ENCODE measurements around the gene RTN4R. TPM values are rescaled to one million over a fixed set of nuclear protein-coding genes. Genes with fewer than 3 reads are reported as not detected.

The RTN4R gene
- total RNA-seq, 1 experiment from 2014 or later = 16.3 TPM

DNA sequence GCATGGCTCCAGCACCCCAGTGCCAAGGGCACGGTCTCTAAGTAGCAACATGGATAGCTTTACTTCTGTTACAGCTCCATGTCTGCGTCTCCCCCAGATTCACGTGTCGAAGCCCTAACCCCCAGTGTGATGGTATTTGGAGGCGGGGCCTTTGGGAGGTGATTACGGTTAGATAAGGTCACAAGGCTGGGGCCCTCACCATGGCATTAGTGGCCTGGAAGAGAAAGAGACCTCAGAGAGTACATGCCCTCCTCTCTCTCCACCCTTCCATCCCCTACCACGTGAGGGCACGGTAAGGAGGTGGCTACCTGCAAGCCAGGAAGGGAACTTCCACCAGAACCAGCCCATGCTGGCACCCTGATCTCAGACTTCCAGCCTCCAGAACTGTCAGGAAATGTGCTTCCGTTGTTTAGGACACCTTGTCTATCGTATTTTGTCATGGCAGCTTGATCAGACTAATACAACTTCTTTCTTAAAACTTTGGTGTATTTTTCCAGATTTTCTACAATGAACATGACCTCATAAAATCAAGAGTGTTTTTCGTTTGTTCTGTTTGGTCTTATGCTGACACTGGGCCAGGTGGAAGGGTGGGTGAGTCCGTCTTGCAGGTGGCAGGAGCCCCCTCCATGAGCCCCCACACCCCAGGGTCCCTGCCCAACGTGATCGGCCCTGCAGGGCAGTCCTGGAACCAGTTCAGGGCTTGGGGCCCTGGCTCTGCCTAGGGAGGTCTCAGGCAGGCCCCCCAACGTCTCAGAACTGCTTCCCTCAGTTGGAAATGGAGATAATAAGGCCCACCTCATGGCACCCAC is 10.7 kb downstream of the RTN4R start:
- BruUV-seq (replicated peaks) = no TSS peak
- Histone ChIP-seq H3K36me3 (ENCODE audit: control insufficient read depth, insufficient read depth, low read length) (no peaks in the 10 kb centered on the region), H3K9me3 (ENCODE audit: control insufficient read depth, insufficient read depth, low read depth, low read length) (no peaks in the 10 kb centered on the region), H3K4me3 (ENCODE audit: low read depth in 2 of 2, low read length in 2 of 2) (no peak overlapping the region), H3K27me3 (ENCODE audit: control insufficient read depth, insufficient read depth, low read length) (no peaks in the 10 kb centered on the region), H3K27ac (ENCODE audit: low read length) (no peak overlapping the region), H3K4me1 (ENCODE audit: control insufficient read depth, insufficient read depth, low read length) (no peaks in the 10 kb centered on the region; the same call in 1 of the 2 replicates)
- in situ Hi-C loops (cut with HindIII; ENCODE audit: low pct_unique_long_range_greater_than_20kb, low sequenced_read_pairs) = no loop called here
- no peak for ATAC-seq
- POLR2A ChIA-PET = no interaction called here
- intact Hi-C loops (cut with micrococcal nuclease; ENCODE audit: unreplicated experiment) = no loop called here
- no peak for DNase-seq (ENCODE audit: low read depth, low spot score)
- TF ChIP-seq SIN3A (IDR thresholded peaks at IDR 0.05; ENCODE audit: borderline replicate concordance, insufficient read depth, low read depth, low read length) (no peak), TCF7L2 (IDR thresholded peaks at IDR 0.05; ENCODE audit: low read depth, low read length) (no peak), POLR2AphosphoS5 (IDR thresholded peaks at IDR 0.05; ENCODE audit: low read depth, low read length) (no peak)
- TF ChIP-seq, protein P1, sequence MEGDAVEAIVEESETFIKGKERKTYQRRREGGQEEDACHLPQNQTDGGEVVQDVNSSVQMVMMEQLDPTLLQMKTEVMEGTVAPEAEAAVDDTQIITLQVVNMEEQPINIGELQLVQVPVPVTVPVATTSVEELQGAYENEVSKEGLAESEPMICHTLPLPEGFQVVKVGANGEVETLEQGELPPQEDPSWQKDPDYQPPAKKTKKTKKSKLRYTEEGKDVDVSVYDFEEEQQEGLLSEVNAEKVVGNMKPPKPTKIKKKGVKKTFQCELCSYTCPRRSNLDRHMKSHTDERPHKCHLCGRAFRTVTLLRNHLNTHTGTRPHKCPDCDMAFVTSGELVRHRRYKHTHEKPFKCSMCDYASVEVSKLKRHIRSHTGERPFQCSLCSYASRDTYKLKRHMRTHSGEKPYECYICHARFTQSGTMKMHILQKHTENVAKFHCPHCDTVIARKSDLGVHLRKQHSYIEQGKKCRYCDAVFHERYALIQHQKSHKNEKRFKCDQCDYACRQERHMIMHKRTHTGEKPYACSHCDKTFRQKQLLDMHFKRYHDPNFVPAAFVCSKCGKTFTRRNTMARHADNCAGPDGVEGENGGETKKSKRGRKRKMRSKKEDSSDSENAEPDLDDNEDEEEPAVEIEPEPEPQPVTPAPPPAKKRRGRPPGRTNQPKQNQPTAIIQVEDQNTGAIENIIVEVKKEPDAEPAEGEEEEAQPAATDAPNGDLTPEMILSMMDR (IDR thresholded peaks at IDR 0.05) = no peak
- TF ChIP-seq, protein P2, sequence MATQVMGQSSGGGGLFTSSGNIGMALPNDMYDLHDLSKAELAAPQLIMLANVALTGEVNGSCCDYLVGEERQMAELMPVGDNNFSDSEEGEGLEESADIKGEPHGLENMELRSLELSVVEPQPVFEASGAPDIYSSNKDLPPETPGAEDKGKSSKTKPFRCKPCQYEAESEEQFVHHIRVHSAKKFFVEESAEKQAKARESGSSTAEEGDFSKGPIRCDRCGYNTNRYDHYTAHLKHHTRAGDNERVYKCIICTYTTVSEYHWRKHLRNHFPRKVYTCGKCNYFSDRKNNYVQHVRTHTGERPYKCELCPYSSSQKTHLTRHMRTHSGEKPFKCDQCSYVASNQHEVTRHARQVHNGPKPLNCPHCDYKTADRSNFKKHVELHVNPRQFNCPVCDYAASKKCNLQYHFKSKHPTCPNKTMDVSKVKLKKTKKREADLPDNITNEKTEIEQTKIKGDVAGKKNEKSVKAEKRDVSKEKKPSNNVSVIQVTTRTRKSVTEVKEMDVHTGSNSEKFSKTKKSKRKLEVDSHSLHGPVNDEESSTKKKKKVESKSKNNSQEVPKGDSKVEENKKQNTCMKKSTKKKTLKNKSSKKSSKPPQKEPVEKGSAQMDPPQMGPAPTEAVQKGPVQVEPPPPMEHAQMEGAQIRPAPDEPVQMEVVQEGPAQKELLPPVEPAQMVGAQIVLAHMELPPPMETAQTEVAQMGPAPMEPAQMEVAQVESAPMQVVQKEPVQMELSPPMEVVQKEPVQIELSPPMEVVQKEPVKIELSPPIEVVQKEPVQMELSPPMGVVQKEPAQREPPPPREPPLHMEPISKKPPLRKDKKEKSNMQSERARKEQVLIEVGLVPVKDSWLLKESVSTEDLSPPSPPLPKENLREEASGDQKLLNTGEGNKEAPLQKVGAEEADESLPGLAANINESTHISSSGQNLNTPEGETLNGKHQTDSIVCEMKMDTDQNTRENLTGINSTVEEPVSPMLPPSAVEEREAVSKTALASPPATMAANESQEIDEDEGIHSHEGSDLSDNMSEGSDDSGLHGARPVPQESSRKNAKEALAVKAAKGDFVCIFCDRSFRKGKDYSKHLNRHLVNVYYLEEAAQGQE (IDR thresholded peaks at IDR 0.05; ENCODE audit: insufficient read depth in 1 of 2, low read depth in 2 of 2, low read length in 1 of 2) = no peak
- CTCF ChIA-PET = no interaction called here

GRCh38 chr22:20256551-20257211 is 11.4 kb downstream of the RTN4R start:
- TF ChIP-seq SIN3A (IDR thresholded peaks at IDR 0.05; ENCODE audit: borderline replicate concordance, insufficient read depth, low read depth, low read length) (no peak), POLR2AphosphoS5 (IDR thresholded peaks at IDR 0.05; ENCODE audit: low read depth, low read length) (no peak), TCF7L2 (IDR thresholded peaks at IDR 0.05; ENCODE audit: low read depth, low read length) (no peak)
- TF ChIP-seq, protein P1 (IDR thresholded peaks at IDR 0.05) = no peak
- TF ChIP-seq, protein P2 (IDR thresholded peaks at IDR 0.05; ENCODE audit: insufficient read depth in 1 of 2, low read depth in 2 of 2, low read length in 1 of 2) = no peak
- no peaks in the 10 kb centered on the region for H3K27me3 ChIP-seq (ENCODE audit: control insufficient read depth, insufficient read depth, low read length)
- in situ Hi-C loops (cut with HindIII; ENCODE audit: low pct_unique_long_range_greater_than_20kb, low sequenced_read_pairs) (no loop called here), intact Hi-C loops (cut with micrococcal nuclease; ENCODE audit: unreplicated experiment) (no loop called here)
- no peaks in the 10 kb centered on the region; the same call in 1 of the 2 replicates for H3K4me1 ChIP-seq (ENCODE audit: control insufficient read depth, insufficient read depth, low read length)
- ChIA-PET POLR2A (no interaction called here), CTCF (no interaction called here)
- H3K4me3 ChIP-seq (ENCODE audit: low read depth in 2 of 2, low read length in 2 of 2) = no peak overlapping the region
- H3K36me3 ChIP-seq (ENCODE audit: control insufficient read depth, insufficient read depth, low read length) = no peaks in the 10 kb centered on the region
- H3K9me3 ChIP-seq (ENCODE audit: control insufficient read depth, insufficient read depth, low read depth, low read length) = no peaks in the 10 kb centered on the region
- no peak for DNase-seq (ENCODE audit: low read depth, low spot score)
- H3K27ac ChIP-seq (ENCODE audit: low read length) = no peak overlapping the region
- no TSS peak for BruUV-seq (replicated peaks)
- no peak for ATAC-seq

Measured in Panc1 (cell line).